GM19397 (cell line): ENCODE results near the gene ATP6V1B1.
A peak's percentile ranks its signal among the peaks of the same experiment; 100 is the strongest.
"Not testable (repeated sequence)": the region's sequence is repeated elsewhere in the genome, so short reads cannot be mapped to it uniquely, and the experiment has no call there.

ENCODE experiments used
- ATAC-seq: cut with Tn5 transposase; IDR thresholded peaks from one replicate; pipeline ENCODE4 v1.9.1; 2021; ENCODE audit warnings: mild to moderate bottlenecking, moderate library complexity; ENCODE audit not compliant: unreplicated experiment

Gene ATP6V1B1

DNA sequence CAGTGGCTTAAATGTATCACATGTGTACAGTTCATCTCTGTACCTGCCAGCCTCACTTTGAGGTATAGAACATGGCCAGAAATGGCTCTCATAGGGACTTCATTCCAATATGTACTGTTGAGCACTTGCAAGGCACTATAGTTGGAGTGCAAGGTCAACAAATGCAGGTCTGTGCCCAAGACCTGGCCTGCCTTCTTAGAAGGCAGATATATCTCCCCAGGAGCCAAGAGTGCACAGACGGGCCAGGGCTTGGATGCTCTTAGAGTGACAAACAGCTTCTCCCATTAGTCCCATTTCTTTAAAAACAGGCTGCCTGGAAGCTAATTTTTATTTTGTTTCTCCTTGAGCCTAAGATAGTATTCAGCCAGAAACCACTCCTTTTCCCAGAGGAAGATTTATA lies 51.7 kb downstream of the ATP6V1B1 start:
- no peak for ATAC-seq

DNA sequence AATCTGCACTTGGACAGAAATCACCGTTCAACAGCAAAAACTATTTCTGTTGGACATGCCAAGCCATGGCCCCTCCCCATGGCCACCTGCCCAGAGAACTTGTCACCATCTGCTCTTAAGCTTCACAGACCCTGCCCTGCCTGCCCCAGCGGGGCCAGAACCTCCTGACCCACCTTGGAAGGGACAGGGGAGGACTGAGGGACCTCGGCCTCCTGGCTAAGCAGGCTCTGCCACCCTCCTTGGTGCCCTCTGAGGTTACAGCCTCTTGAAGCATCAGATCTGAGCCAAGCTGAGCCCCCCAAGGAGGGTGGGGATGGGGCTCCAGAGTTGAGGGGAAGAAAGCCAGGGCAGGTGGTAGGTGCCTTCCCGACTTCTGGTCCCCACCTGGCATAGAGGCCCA lies 52.5 kb downstream of the ATP6V1B1 start:
- no peak for ATAC-seq

DNA sequence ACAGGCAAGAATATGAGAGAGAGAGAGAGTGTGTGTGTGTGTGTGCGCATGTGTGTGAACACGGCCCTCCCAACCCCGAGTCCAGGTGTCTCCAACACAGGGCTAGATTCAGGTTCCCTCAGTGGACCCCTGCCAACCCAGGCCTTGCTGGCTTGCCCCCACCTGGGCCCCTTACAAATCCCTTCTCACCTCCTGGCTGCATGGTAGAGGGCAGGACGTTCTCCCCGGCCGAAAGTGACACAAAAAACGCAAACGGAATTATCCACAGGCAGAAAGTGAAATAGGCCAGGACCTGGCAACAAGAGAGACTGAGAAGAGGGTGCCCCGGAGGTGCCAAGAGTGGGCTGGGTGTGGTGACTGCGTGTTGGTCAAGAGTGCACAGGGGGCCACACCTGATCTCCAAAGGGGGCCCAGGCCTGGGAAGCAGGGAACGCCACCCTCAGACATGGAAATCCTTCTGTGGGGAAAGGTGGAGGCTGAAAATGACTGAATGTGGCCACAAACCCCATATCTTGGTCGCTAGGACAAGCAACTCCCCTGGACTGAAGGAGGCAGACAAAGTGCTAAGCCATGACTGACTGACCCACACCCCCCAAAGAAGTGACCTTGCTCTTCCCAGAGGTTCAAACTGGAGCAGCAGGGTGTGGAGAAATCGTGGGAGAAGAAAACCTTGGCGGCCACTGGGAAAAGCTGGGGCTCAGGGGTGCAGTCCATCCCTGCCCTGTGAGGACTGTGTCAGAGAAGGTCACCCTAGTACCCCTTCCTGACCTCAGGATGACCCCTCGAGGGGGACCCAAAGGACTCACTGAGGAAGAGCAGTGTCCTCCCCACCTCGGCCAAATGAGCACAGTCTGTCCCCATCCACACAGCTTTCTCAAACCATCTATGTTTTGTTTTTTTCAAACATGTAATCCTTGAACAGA lies 53.3 kb downstream of the ATP6V1B1 start:
- ATAC-seq: no peak

GRCh38 chr2:70990216-70990615 lies 54.5 kb downstream of the ATP6V1B1 start:
- no peak for ATAC-seq

GRCh38 chr2:70991142-70991541 lies 55.4 kb downstream of the ATP6V1B1 start:
- ATAC-seq: no peak

DNA sequence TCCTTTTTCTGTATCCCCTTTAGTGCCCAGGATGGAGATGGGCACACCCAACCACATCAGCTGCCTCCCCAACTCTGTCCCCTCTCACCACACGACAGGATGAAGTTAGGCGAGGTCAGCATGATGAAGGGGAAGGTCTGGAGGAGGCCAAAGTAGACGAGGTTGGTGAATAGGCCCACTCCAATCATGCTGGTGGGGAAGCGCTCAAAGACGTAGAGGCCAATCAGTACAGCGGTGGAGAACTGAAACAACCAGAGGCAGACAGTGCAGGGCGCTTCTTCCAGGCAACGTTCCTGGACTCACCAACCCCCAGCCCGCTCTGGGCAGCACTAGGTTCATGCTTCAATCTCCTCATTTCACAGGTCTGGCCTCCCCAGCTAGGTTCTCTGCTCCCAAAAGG lies 56.0 kb downstream of the ATP6V1B1 start:
- ATAC-seq: no peak

GRCh38 chr2:70992945-70993853 lies 57.5 kb downstream of the ATP6V1B1 start:
- no peak for ATAC-seq

GRCh38 chr2:70994009-70994698 lies 58.5 kb downstream of the ATP6V1B1 start:
- ATAC-seq: peak; percentile 28

- ATAC-seq: peak; percentile 97
These were observed 59.2 kb downstream of the ATP6V1B1 start, which contains the start of gene TEX261 for GRCh38 chr2:70994699-70995425. TSS of gene TEX261 (minus strand) at chr2:70994873. CDS start at chr2:70994757, 116 bp downstream.

GRCh38 chr2:70995426-70995729 lies 59.7 kb downstream of the ATP6V1B1 start:
- peak; percentile 30 for ATAC-seq

GRCh38 chr2:70998885-70999284 lies 63.2 kb downstream of the ATP6V1B1 start:
- ATAC-seq: not testable (repeated sequence)

- ATAC-seq: no peak
These were observed 63.7 kb downstream of the ATP6V1B1 start for GRCh38 chr2:70999362-70999761.

DNA sequence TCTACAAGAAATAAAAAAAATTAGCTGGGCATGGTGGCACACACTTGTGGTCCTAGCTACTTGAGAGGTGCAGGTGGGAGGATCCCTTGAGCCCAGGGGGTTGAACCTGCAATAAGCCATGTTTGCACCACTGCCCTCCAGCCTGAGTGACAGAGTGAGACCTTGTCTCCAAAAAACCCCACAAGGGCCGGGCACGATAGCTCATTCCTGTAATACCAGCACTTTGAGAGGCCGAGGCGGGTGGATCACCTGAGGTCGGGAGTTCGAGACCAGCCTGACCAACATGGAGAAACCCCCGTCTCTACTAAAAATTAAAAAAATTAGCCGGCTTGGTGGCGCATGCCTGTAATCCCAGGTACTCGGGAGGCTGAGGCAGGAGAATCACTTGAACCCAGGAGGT lies 64.2 kb downstream of the ATP6V1B1 start:
- ATAC-seq: not testable (repeated sequence)

GRCh38 chr2:71000780-71001591 lies 65.3 kb downstream of the ATP6V1B1 start:
- peak; percentile 84 for ATAC-seq

- ATAC-seq: no peak
These were observed 65.9 kb downstream of the ATP6V1B1 start for GRCh38 chr2:71001592-71001927.

GRCh38 chr2:71001981-71002570 lies 66.4 kb downstream of the ATP6V1B1 start:
- ATAC-seq: no peak

- no peak for ATAC-seq
These were observed 67.7 kb downstream of the ATP6V1B1 start for GRCh38 chr2:71003396-71003795.

DNA sequence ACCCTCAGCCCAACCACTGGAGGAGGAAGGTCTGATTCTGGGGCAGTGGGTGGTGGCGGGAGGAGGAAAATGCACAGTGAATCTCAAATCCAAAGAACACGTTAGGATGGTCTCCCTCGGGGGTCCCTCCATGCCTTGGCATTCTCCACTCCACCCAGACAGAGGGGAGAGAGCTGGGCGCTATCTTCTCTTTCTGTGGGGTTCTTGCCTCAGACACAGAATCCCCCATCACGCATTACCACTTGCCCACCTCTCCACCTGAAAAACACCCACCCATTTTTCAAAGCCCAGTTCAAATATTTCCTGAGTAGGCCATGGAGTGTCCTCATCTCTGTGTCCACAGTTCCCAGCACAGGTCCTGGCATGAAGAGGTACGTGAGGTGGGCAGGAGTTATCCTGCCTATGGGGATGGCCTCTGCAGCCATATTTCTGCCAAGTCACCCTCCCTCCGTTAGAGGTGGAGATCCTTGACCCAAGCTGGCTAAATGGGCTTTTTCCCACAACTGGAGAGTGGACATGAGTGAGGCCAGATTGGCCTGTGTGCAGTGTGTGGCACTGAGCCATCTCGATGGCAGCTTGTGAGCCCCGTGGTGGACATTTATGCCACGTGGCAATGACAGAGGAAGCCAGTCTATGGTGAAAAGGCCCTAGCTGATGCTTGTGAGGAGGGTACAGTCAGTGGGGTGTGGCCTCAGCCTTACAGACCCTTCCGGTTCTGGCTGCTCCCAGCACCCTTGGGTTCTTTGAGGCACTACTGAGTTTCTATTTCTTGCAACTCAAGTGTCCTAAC lies 68.5 kb downstream of the ATP6V1B1 start:
- no peak for ATAC-seq

DNA sequence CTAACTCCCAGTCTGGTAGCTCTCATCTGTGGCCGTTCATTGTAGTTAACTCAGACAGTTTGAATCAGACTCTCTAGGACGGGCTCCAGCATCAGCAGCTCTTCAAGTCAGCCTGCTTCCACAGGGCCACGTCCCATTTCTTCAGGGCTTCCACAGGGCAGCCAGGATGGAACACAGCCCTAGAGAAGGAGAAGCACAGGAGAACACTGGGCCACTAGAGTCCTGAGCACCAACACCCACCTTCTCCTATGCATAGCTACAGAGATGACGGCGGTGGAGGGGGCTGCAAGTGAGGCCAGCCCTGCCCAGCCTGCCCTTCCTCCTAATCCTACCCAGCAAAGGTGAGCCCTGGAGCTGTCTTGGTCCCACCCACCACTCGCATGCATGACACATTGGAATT lies 69.2 kb downstream of the ATP6V1B1 start:
- no peak for ATAC-seq
